ENCODE results near the gene NKAIN2. TPM values are rescaled to one million over a fixed set of nuclear protein-coding genes. Genes with fewer than 3 reads are reported as not detected.

Gene NKAIN2
- total and polyA plus RNA-seq, 8 donors = 9.5 to 23.4 (median 18.9) TPM; not detected in 2

- DNase-seq (no peak), ATAC-seq (no peak)
- H3K36me3 ChIP-seq = no peaks in the 10 kb centered on the region
- no peaks in the 10 kb centered on the region for H3K9me3 ChIP-seq
- no peak for TF ChIP-seq CTCF (IDR thresholded peaks at IDR 0.05)
- no peak overlapping the region for H3K4me3 ChIP-seq
- intact Hi-C loops (cut with DNase I) = no loop called here
- H3K4me1 ChIP-seq = no peaks in the 10 kb centered on the region
- no peaks in the 10 kb centered on the region for H3K27me3 ChIP-seq
- no peak overlapping the region for H3K27ac ChIP-seq
Observed at GRCh38 chr6:124858564-124858963, 1054.9 kb downstream of the NKAIN2 start.

GRCh38 chr6:124859366-124859765 lies 1055.7 kb downstream of the NKAIN2 start:
- TF ChIP-seq CTCF (IDR thresholded peaks at IDR 0.05) = no peak
- intact Hi-C loops (cut with DNase I) = no loop called here
- Histone ChIP-seq H3K4me3 (no peak overlapping the region), H3K27me3 (no peaks in the 10 kb centered on the region), H3K36me3 (no peaks in the 10 kb centered on the region), H3K27ac (no peak overlapping the region), H3K4me1 (no peaks in the 10 kb centered on the region), H3K9me3 (no peaks in the 10 kb centered on the region)
- ATAC-seq (no peak), DNase-seq (no peak)

GRCh38 chr6:124866040-124866439 lies 1062.4 kb downstream of the NKAIN2 start:
- Histone ChIP-seq H3K4me3 (no peak overlapping the region), H3K36me3 (no peaks in the 10 kb centered on the region), H3K4me1 (no peaks in the 10 kb centered on the region), H3K27ac (no peak overlapping the region), H3K27me3 (no peaks in the 10 kb centered on the region), H3K9me3 (no peaks in the 10 kb centered on the region)
- no peak for DNase-seq
- no peak for TF ChIP-seq CTCF (IDR thresholded peaks at IDR 0.05)
- intact Hi-C loops (cut with DNase I) = no loop called here
- no peak for ATAC-seq

GRCh38 chr6:124867121-124867520 lies 1063.5 kb downstream of the NKAIN2 start:
- ATAC-seq = no peak
- no peak for DNase-seq
- H3K36me3 ChIP-seq = no peaks in the 10 kb centered on the region
- H3K4me1 ChIP-seq = no peaks in the 10 kb centered on the region
- H3K27me3 ChIP-seq = no peaks in the 10 kb centered on the region
- TF ChIP-seq CTCF (IDR thresholded peaks at IDR 0.05) = no peak
- no peak overlapping the region for H3K27ac ChIP-seq
- no peaks in the 10 kb centered on the region for H3K9me3 ChIP-seq
- H3K4me3 ChIP-seq = no peak overlapping the region
- intact Hi-C loops (cut with DNase I) = no loop called here

- H3K27ac ChIP-seq = no peak overlapping the region
- intact Hi-C loops (cut with DNase I) = no loop called here
- no peaks in the 10 kb centered on the region for H3K9me3 ChIP-seq
- no peaks in the 10 kb centered on the region for H3K27me3 ChIP-seq
- no peaks in the 10 kb centered on the region for H3K4me1 ChIP-seq
- no peak for DNase-seq
- ATAC-seq = no peak
- H3K4me3 ChIP-seq = no peak overlapping the region
- no peak for TF ChIP-seq CTCF (IDR thresholded peaks at IDR 0.05)
- H3K36me3 ChIP-seq = no peaks in the 10 kb centered on the region
Observed at GRCh38 chr6:124868481-124868880, 1064.8 kb downstream of the NKAIN2 start.
